T-cell (primary cell): ENCODE results near the gene CCDC27. TPM values are rescaled to one million over a fixed set of nuclear protein-coding genes. Genes with fewer than 3 reads are reported as not detected.

ENCODE experiments used
- ATAC-seq, 4 experiments: fragments of 200-7000 bp in 3 of 4; fragments of 150-1000 bp in 1 of 4; cut with Tn5 transposase; replicated peaks in 1 of 4; 1 replicate in 3 of 4; 2 replicates in 1 of 4; pipeline ENCODE4 v1.10.0; 2021; ENCODE audit warnings: moderate library complexity in 3 of 4, mild to moderate bottlenecking in 2 of 4, moderate number of reproducible peaks in 1 of 4
- CTCF ChIA-PET, 2 donors: fragments of 300-600 bp; sonication (Branson Sonifier 250); formaldehyde crosslinking; loops; one replicate each; lab custom pipeline; 2022; ENCODE audit warnings: antibody characterized with exemption in 2 of 2; lab: Charles Lee
- POLR2A ChIA-PET, 2 donors: fragments of 300-600 bp; sonication (Branson Sonifier 250); formaldehyde crosslinking; loops; one replicate each; lab custom pipeline; 2022; ENCODE audit warnings: antibody characterized with exemption in 2 of 2; lab: Charles Lee
- DNase-seq, 35 experiments: peaks; one replicate each; pipeline versions ENCODE4 v3.0.0 to v3.0.0-alpha.2; 2013 to 2023
- H3K27ac ChIP-seq: one replicate; pipeline ENCODE4 v1.5.1; 2013; ENCODE audit warnings: low read length
- H3K27me3 ChIP-seq, 2 experiments: replicated peaks in 1 of 2; 1 replicate in 1 of 2; 2 replicates in 1 of 2; pipeline versions ENCODE4 v1.6.1 to v1.7.0; 2013; ENCODE audit warnings: low read length in 1 of 2, mixed read lengths in 1 of 2; ENCODE audit not compliant: control insufficient read depth in 2 of 2, insufficient read depth in 2 of 2; ENCODE audit errors: extremely low read depth in 1 of 2
- H3K36me3 ChIP-seq, 2 donors: 1 replicate in 1 of 2; 2 replicates in 1 of 2; pipeline versions ENCODE4 v1.6.1 to v1.7.0; 2013; ENCODE audit warnings: low read length in 1 of 2; ENCODE audit not compliant: control insufficient read depth in 2 of 2, insufficient read depth in 1 of 2; ENCODE audit errors: extremely low read depth in 1 of 2
- H3K4me1 ChIP-seq, 2 experiments: 1 replicate in 1 of 2; 2 replicates in 1 of 2; pipeline versions ENCODE4 v1.6.1 to v1.7.0; 2013; ENCODE audit warnings: low read length in 2 of 2, mixed read lengths in 1 of 2; ENCODE audit not compliant: insufficient read depth in 2 of 2, control insufficient read depth in 1 of 2; ENCODE audit errors: extremely low read depth in 1 of 2
- H3K4me3 ChIP-seq, 2 donors: 1 replicate in 1 of 2; 2 replicates in 1 of 2; pipeline versions ENCODE4 v1.5.1 to v1.7.0; 2013; ENCODE audit warnings: mild to moderate bottlenecking in 2 of 2, low read length in 1 of 2, moderate library complexity in 1 of 2; ENCODE audit not compliant: control insufficient read depth in 1 of 2; ENCODE audit errors: extremely low read depth in 1 of 2
- H3K9me3 ChIP-seq: 2 replicates; pipeline ENCODE4 v1.7.0; 2013
- H3K27ac Mint-ChIP-seq, 2 donors: one replicate each; pipeline ENCODE4 v1.8.0; 2020 to 2021; ENCODE audit warnings: mild to moderate bottlenecking in 2 of 2, mixed read lengths in 2 of 2
- H3K27me3 Mint-ChIP-seq, 2 donors: one replicate each; pipeline ENCODE4 v1.8.0; 2021 to 2022; ENCODE audit warnings: mixed read lengths in 2 of 2
- H3K36me3 Mint-ChIP-seq: one replicate; pipeline ENCODE4 v1.8.0; 2021; ENCODE audit warnings: mixed read lengths
- H3K4me1 Mint-ChIP-seq, 3 donors: one replicate each; pipeline ENCODE4 v1.8.0; 2020 to 2022; ENCODE audit warnings: mixed read lengths in 3 of 3, mild to moderate bottlenecking in 1 of 3
- H3K4me3 Mint-ChIP-seq, 3 donors: one replicate each; pipeline ENCODE4 v1.8.0; 2020 to 2022; ENCODE audit warnings: mild to moderate bottlenecking in 3 of 3, mixed read lengths in 3 of 3, moderate library complexity in 3 of 3
- H3K9me3 Mint-ChIP-seq, 3 donors: one replicate each; pipeline ENCODE4 v1.8.0; 2020 to 2022; ENCODE audit warnings: mixed read lengths in 3 of 3
- WGBS: methylation state at CpG from one replicate; pipeline ENCODE4 v1.1.5; 2013; ENCODE audit warnings: missing lambda C conversion rate; ENCODE audit not compliant: insufficient coverage; 5-methylcytosine and 5-hydroxymethylcytosine counted together
- total RNA-seq, 35 experiments: library from RNA in 6 of 35; stranded (reverse) in 6 of 35; fragments of 120-200 nt in 1 of 35; gene quantifications; one replicate each; pipeline versions ENCODE4 v1.2.1 to v1.2.4 and lab custom pipeline; 2013 to 2026

Gene CCDC27
- total RNA-seq, 5 donors from 2014 or later (not counting 1 experiment from before 2014, with no cell fraction given): not detected

DNA sequence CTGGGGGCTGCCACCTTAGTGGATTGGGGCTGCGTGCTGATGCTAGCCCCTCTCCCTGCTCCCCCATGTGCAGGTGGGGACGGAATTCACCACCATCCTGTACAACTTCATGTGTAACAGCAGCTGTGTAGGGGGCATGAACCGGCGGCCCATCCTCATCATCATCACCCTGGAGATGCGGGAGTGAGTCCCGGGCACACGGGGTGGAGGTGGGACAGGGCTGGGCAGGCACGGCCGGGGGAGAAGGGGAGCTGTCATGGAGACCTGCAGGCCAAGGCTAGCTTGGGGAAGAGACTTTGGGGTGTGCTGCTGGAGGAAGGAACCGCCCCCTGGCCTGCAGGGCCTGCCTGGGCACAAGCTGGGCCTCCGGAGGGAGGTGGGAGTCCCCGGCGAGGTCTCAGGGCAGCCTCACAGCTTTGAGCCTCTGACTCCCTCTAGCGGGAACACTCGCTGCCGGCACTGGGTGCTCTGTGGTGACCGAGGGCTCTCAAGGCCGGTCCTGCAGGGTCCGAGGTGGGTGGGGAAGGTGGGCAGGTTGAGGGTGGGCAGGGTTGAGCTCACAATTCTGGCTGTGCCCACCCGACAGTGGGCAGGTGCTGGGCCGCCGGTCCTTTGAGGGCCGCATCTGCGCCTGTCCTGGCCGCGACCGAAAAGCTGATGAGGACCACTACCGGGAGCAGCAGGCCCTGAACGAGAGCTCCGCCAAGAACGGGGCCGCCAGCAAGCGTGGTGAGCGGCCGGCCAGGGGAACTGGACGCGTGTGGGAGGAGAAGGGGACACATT is 25.0 kb upstream of the CCDC27 start:
- Mint-ChIP-seq H3K27ac (no peak overlapping the region), H3K27me3 (peaks cover 7 to 8% of the 10 kb centered on the region in 2 donors), H3K4me1 (no peaks in the 10 kb centered on the region), H3K4me3 (no peak overlapping the region), H3K9me3 (no peaks in the 10 kb centered on the region), H3K36me3 (no peaks in the 10 kb centered on the region)
- Histone ChIP-seq H3K9me3 (no peaks in the 10 kb centered on the region), H3K4me1 (peaks cover 0 to 4% of the 10 kb centered on the region in 2 experiments), H3K36me3 (no peaks in the 10 kb centered on the region), H3K27me3 (peaks cover 0 to 55% of the 10 kb centered on the region in 2 experiments), H3K4me3 (no peak overlapping the region), H3K27ac (no peak overlapping the region)
- ChIA-PET CTCF (interaction anchor here in 1 of 2 donors (0.6 kb wide), 1 partner anchor 116 kb away, joined by 6 read pairs; no protein-coding TSS in a partner anchor), POLR2A (no interaction called here)
- ATAC-seq (no peak), DNase-seq (peak in 1 of 35 experiments; percentile 9)
- 39% methylated on average over 28 of the region's 37 CpGs for WGBS

- ATAC-seq: no peak
- ChIA-PET CTCF (interaction anchor here in 1 of 2 donors (0.6 kb wide), 1 partner anchor 115 kb away, joined by 6 read pairs; no protein-coding TSS in a partner anchor), POLR2A (no interaction called here)
- no peaks in the 10 kb centered on the region for H3K4me1 Mint-ChIP-seq
- Histone ChIP-seq H3K27ac (no peak overlapping the region), H3K36me3 (no peaks in the 10 kb centered on the region), H3K9me3 (no peaks in the 10 kb centered on the region), H3K4me3 (no peak overlapping the region), H3K27me3 (peaks cover 0 to 60% of the 10 kb centered on the region in 2 experiments), H3K4me1 (peaks cover 0 to 4% of the 10 kb centered on the region in 2 experiments)
- H3K9me3 Mint-ChIP-seq: no peaks in the 10 kb centered on the region
- DNase-seq: no peak
- WGBS: 85% methylated on average over 31 of the region's 31 CpGs
- H3K27ac Mint-ChIP-seq: no peak overlapping the region
- H3K27me3 Mint-ChIP-seq: peaks cover 7 to 8% of the 10 kb centered on the region in 2 donors
- no peaks in the 10 kb centered on the region for H3K36me3 Mint-ChIP-seq
- no peak overlapping the region for H3K4me3 Mint-ChIP-seq
Measured at GRCh38 chr1:3727825-3728776, 24.1 kb upstream of the CCDC27 start.

DNA sequence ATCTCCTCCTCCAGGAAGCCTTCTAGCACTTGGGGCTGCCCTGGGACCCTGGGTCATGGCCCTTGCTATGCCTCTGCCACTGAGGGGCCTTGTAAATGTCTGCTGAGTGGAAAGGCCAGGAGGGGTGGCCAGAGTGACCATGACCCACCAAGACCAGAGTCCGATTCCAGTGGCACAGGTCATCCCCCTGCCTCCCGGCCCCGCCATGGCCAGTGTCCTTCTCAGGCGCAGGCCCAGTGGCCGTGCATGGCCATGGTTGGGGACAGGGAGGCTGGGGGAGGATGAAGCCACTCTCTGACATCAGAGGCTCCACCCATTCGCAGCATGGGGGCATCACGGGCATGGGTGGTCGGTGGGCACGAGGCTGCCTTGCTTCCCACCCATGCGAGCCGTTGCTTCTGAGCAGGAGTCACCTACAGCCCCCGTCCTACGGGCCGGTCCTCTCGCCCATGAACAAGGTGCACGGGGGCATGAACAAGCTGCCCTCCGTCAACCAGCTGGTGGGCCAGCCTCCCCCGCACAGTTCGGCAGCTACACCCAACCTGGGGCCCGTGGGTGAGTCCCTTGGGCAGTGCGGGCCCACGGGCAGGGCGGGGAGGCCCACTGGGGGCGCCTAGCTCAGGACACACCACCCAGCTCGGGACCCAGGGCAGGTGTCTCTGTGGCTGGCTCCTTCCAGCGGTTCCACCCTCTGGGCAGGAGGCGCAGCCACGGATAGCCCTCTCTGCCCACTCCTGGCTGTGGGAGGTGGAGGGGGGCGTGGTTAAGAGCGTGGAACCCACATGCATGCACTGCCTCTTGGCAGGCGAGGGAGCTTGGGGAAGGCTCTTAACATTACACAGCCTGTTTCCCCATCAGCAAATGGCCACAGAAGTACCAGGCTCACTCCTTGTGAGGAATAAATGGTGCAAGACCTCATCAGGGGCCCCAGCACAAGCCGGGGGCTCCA is 22.4 kb upstream of the CCDC27 start:
- Histone ChIP-seq H3K27me3 (peaks cover 0 to 51% of the 10 kb centered on the region in 2 experiments), H3K4me3 (no peak overlapping the region), H3K36me3 (no peaks in the 10 kb centered on the region), H3K4me1 (no peaks in the 10 kb centered on the region), H3K27ac (no peak overlapping the region), H3K9me3 (no peaks in the 10 kb centered on the region)
- DNase-seq (no peak), ATAC-seq (no peak)
- Mint-ChIP-seq H3K4me1 (no peaks in the 10 kb centered on the region), H3K36me3 (no peaks in the 10 kb centered on the region), H3K27ac (no peak overlapping the region), H3K4me3 (no peak overlapping the region), H3K27me3 (peaks cover 3 to 7% of the 10 kb centered on the region in 2 donors), H3K9me3 (no peaks in the 10 kb centered on the region)
- WGBS: 83% methylated on average over 23 of the region's 32 CpGs
- CTCF ChIA-PET: no interaction called here
- POLR2A ChIA-PET: no interaction called here

DNA sequence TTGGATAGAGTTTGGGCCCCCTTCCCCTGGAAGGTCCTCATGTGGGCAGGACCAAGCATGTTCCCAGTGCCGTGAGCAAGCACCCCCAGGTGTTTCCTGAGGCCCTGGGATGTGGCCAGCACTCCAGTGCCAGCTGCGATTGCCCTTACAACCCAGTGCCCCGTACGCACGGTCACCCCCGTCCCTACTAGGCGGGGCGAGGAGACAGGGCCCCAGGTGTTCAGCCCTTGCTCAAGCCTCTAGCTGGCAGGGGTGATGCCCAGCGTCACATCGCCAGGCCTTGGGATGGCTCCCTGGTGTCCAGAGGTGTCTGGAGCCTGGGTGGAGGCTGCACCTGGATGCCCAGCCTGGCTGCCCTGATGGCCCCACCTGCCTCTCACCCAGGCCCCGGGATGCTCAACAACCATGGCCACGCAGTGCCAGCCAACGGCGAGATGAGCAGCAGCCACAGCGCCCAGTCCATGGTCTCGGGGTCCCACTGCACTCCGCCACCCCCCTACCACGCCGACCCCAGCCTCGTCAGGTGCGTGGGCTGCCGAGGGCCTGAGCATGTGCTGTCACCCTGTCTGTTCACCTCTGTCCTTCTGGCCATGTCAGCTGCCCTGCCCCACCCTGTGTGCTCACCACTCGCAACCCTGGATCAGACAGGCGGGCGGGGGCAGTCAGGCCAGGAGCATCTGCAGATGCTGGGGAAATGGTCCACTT is 21.6 kb upstream of the CCDC27 start:
- Mint-ChIP-seq H3K27me3 (peaks cover 3 to 7% of the 10 kb centered on the region in 2 donors), H3K36me3 (no peaks in the 10 kb centered on the region), H3K9me3 (no peaks in the 10 kb centered on the region), H3K27ac (no peak overlapping the region), H3K4me3 (no peak overlapping the region), H3K4me1 (no peaks in the 10 kb centered on the region)
- Histone ChIP-seq H3K9me3 (no peaks in the 10 kb centered on the region), H3K27ac (no peak overlapping the region), H3K4me1 (no peaks in the 10 kb centered on the region), H3K27me3 (peaks cover 0 to 48% of the 10 kb centered on the region in 2 experiments), H3K36me3 (peaks cover 0 to 2% of the 10 kb centered on the region in 2 donors), H3K4me3 (no peak overlapping the region)
- ChIA-PET POLR2A (no interaction called here), CTCF (interaction anchor here in 1 of 2 donors (0.7 kb wide), 1 partner anchor 240 kb away, joined by 3 read pairs; no protein-coding TSS in a partner anchor)
- WGBS: 65% methylated on average over 25 of the region's 25 CpGs
- DNase-seq (no peak), ATAC-seq (no peak)

- Histone ChIP-seq H3K27me3 (peaks cover 0 to 47% of the 10 kb centered on the region in 2 experiments), H3K4me1 (no peaks in the 10 kb centered on the region), H3K4me3 (no peak overlapping the region), H3K36me3 (peaks cover 0 to 6% of the 10 kb centered on the region in 2 donors), H3K9me3 (no peaks in the 10 kb centered on the region), H3K27ac (no peak overlapping the region)
- 90% methylated on average over 18 of the region's 25 CpGs for WGBS
- ChIA-PET POLR2A (no interaction called here), CTCF (no interaction called here)
- H3K36me3 Mint-ChIP-seq: peaks cover under 1% of the 10 kb centered on the region
- DNase-seq (no peak), ATAC-seq (no peak)
- peaks cover 3 to 7% of the 10 kb centered on the region in 2 donors for H3K27me3 Mint-ChIP-seq
- H3K27ac Mint-ChIP-seq: no peak overlapping the region
- no peaks in the 10 kb centered on the region for H3K9me3 Mint-ChIP-seq
- no peaks in the 10 kb centered on the region for H3K4me1 Mint-ChIP-seq
- H3K4me3 Mint-ChIP-seq: no peak overlapping the region
Measured at GRCh38 chr1:3731583-3732433, 20.4 kb upstream of the CCDC27 start.
